GM20431 (cell line): ENCODE measurements around the gene CABLES1.
"Not testable (repeated sequence)": the region's sequence is repeated elsewhere in the genome, so short reads cannot be mapped to it uniquely, and the experiment has no call there.

Experiments
- in situ Hi-C: fragments of 300-500 bp; cut with MseI, MboI; formaldehyde crosslinking; loops from one replicate; pipeline ENCODE4 v1.15.0; 2020; ENCODE audit warnings: low sequenced_read_pairs; ENCODE audit not compliant: unreplicated experiment

The CABLES1 gene

DNA sequence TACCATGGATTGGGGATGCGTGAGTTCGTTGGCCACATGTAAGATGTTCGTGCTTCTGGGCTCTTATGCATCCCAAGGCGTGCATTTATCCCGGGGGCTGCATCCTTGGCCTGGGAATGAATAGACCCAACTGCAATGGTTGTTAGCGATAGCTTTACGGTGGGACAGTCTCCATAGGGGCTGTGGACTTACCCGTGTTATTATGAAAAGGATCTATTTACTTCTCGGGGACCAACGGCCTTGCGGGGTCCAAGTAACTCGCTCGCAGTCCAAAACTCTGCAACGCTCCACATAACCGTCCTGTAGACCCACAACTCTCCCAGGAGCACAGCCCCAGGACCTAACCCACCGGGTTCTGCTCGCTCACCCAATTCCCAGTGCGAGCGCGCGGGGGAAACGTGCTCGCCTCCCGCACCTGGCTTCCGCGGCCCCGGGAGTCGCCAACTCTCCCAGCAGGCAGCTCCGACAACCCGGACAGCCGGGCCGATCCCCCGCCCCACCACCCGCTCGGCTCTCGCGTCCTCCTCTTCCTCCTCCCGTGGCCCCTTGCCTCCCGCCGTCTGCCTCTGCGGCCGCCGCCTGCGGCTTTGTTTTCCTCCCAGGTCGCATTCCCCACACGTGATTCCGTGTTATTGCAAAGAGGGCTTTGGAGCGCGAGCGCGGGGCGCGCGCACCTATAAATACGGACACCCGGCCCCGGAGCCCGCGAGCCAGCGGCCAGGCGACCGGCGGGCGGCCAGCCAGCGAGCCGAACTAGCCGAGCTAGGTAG is at the start of gene CABLES1:
CABLES1 (plus strand) TSS at position 706 of the 770 bp plus-strand sequence. CDS start 278 bp downstream, outside the sequence.
- in situ Hi-C loops: loop anchor here (10.0 kb wide), 1 partner anchor 220 kb away; no protein-coding TSS in a partner anchor

DNA sequence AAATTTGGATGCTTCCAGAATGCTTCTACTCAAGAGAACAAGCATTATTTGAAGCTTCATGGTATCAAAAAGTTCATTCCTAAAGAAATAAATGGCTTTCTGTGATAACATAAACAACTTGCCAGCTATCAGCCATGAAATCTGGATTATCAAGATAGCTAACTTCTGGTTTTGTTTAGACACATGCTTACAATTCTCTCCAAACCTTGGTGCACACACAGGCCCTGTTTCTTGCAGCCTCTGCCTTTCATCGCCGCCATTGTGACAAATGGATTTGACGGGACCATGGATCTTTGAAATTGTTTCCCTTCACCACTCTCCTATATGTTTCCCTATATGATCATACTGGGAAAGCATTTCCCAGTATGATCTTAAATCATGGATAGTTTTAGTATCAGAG is 47.9 kb upstream of the CABLES1 start:
- in situ Hi-C loops: no loop called here

DNA sequence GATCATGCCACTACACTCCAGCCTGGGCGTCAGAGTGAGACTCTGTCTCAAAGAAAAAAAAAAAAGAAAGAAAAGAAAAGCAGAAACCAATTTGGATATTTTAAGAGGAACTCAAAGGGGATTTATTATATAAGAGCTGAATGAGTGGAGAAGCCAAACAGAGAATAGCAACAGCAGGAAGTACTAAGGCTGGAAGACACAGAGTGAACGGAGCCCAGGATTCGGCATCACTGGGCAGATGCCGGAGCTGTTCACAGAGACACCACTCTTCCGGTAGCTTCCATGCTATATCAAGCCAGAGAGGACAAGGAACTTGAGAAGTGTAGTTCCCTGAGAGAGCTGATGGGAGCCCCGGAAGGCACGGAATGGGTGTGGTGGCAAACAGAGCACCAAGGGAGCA is 47.0 kb upstream of the CABLES1 start:
- in situ Hi-C loops: no loop called here

DNA sequence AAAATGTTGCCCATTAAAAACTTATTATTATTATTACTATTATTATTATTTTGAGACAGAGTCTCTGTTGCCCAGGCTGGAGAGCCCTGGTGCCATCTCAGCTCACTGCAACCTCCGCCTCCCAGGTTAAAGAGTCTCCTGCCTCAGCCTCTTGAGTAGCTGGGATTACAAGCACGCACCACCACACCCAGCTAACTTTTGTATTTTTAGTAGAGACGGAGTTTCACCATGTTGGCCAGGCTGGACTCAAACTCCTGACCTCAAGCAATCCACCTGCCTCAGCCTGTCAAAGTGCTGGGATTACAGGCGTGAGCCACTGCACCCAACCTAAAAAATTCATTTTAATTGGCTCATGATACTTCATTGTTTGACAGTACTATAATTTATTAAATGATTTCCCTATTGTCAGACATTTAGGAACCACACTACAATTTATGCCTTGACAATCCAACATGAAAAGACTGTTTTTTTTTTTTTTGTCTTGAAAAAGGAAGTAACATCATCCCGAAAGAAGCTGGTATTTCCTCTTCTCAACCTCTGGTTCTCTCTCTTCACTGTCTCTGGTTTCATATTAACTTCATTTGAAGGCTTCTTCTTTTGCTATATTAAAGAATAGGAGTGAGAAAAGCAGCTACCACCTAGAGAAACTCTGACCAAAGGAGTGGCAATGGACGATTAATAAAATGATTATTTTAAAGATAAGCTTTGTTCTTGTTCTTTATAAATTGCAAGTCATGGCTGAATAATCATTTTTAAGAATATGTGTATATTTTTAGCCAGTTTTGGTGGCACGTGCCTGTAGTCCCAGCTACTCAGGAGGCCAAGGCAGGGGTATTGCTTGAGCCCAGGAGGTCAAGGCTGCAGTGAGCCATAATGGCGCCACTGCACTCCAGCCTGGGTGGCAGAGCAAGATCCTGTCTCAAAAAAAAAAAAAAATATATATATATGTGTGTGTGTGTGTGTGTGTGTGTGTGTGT is 44.0 kb upstream of the CABLES1 start:
- in situ Hi-C loops: not testable (repeated sequence)

DNA sequence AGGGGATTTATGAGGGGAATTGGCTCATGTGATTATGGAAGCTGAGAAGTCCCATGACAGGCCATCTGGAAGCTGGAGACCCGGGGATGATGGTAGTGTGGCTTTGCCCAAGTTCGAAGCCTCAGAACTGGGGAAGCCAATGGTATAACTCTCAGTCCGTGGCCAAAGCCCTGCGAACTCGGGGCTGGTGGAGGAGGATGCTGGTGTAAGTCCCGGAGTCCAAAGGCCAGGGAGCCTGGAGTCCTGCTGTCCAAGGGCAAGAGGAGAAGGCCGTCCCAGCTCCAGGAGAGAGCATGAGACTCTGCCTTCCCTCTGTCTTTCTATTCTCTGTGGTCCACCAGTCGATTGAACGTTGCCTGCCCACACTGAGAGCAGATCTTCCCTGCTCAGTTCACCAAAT is 43.2 kb upstream of the CABLES1 start:
- in situ Hi-C loops: no loop called here

GRCh38 chr18:23093130-23093529 is 42.2 kb upstream of the CABLES1 start:
- in situ Hi-C loops: not testable (repeated sequence)

DNA sequence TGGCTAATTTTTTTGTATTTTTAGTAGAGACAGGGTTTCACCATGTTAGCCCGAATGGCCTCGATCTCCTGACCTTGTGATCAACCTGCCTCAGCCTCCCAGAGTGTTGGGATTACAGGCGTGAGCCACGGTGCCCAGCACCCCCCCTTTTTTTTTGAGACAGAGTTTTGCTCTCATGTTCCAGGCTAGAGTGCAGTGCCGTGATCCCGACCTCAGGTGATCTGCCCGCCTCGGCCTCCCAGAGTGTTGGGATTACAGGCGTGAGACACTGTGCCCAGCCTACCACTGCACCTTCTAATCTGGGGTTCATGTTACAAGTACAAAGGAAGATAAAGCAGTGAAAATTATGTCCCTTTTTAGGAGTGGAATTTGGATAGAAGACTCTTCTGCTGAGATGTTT is 41.5 kb upstream of the CABLES1 start:
- in situ Hi-C loops: no loop called here

DNA sequence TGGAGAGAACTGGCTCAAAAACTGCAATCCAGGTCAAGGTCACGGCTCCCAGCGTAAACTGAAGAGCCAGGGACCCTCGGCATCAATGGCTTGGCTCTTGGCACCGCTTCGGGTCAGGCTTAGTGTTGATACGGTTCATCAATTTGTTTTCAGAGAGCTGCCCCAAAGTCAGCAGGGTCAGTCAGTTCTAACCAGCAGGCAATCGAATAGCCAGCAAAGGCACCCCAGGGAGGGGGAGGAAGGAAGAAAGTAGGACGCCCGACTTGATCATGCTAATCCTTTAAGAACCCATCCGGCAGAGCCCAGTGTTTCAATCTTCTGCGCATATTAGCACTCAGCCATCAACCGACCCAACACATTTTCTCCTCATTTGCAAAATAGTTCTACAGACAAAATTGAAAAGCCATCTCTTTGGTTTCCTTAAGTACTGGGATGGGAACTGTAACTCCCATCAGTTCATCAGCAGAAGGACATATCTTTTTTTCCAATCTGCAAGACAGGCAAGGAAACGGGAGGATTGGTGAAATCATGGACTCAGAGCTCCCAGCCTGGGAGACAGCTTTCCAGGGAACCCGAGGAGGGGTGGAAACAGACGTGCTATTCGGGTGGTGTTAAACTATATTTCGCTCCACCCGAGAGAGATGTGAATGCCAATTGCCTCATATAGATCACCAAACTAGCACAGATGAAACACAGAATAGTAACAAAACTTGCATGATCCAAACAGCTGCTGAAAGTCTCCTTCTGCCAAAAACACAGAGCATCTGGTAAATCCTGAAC is 40.7 kb upstream of the CABLES1 start:
- in situ Hi-C loops: no loop called here

- in situ Hi-C loops: no loop called here
These were observed 39.8 kb upstream of the CABLES1 start for GRCh38 chr18:23095463-23095862.

DNA sequence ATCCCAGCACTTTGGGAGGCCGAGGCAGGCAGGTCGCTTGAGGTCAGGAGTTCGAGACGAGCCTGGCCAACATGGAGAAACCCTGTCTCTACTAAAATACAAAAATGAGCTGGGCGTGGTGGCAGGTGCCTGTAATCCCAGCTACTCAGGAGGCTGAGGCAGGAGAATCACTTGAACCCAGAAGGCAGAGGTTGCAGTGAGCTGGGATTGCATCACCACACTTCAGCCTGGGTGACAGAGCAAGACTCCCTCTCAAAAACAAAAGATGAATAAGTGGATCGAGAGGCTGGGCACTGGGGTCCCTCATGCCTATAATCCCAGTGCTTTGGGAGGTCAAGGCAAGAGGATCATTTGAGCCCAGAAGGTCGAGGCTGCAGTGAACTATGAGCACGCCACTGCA is 38.3 kb upstream of the CABLES1 start:
- in situ Hi-C loops: not testable (repeated sequence)

DNA sequence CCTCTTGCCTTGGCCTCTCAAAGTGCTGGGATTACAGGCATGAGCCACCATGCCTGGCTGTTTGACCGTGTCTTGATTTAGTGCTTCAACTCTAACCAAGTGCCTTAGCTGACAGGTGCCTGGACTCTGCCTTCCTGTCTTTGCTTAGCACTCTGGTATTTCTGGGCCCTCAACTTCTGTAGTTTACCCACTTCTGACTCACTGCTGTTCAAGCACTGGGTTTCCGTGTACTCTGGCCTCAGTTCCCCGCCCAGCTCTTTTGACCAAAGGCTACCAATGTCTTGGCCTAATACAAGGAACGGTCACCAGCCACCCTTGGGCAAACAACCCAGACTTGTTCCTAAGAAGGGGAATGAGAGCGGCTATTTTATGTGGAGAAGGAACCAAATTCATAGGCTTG is 35.7 kb upstream of the CABLES1 start:
- in situ Hi-C loops: no loop called here

GRCh38 chr18:23101861-23102432 is 33.3 kb upstream of the CABLES1 start:
- in situ Hi-C loops: no loop called here

- in situ Hi-C loops: no loop called here
These were observed 32.6 kb upstream of the CABLES1 start for GRCh38 chr18:23102493-23103261.

DNA sequence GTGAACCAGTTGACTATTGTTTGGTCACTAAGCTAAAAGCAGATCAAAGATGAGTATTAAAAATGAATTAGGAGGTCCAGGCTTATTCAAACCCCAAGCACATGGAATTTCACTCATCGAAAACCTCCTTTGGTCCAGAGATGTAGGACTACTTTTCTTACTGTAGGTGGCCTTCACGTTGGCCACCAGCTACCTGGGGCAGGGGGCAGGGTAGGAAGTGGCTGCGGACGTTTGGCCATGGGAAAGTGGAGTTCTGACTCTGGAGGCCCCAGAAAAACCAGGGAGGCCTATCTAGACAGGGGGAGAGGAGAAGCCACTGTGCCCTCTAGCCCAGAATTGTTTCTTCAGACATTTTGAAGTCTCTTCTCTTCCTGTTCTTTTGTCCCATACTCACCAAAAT is 31.8 kb upstream of the CABLES1 start:
- in situ Hi-C loops: no loop called here

GRCh38 chr18:23105030-23105429 is 30.3 kb upstream of the CABLES1 start:
- in situ Hi-C loops: no loop called here

DNA sequence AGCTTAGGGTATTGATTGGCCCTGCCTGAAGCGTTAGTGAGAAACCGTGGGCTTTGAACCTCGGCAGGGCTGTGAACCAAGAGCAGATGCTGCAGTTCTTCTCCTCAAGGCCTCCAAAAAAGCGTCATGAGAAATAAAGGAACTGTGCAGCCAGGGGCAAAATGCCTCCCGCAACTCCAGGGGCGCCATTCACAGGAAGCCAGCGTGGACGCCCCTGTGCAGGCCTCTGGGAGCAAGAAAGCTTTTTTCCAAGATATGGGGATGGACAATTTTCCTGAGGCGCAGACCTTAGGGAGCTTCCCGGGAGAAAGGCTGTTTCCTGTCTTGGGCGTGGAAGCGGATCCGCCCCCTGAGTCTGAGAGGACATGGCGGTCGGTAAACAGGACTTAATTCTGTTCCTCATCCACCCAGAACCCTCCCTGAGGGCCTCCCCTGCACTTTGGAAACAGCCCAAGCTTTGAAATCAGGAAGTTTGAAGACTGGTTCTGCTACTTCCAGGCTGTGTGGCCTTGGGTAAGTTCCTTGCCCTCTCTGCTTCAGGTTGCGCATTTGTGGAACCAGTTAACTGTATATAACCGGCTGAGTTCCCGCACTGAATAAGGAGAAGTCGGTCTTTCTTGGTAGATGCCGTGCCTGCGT is 29.6 kb upstream of the CABLES1 start:
- in situ Hi-C loops: no loop called here

- in situ Hi-C loops: no loop called here
These were observed 28.7 kb upstream of the CABLES1 start for GRCh38 chr18:23106575-23106974.

- in situ Hi-C loops: no loop called here
These were observed 27.6 kb upstream of the CABLES1 start for GRCh38 chr18:23107718-23108117.

DNA sequence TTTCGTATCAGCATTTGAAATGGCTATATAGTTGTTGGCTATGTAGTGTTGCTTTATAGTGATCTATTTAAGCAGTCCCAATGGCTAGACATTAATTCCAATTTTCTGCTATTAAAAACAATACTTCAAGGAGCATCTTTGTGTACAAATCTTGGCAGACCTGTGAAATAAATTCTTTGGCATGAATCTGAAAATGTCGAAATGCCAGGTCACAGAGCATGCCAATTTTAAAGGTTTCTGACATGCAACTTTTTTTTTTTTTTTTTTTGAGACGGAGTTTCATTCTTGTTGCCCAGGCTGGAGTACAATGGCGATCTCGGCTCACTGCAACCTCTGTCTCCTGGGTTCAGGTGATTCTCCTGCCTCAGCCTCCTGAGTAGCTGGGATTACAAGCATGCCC is 26.8 kb upstream of the CABLES1 start:
- in situ Hi-C loops: no loop called here
